HG02973 (cell line): Measurements from ENCODE around the gene HMGCR.
"Not testable (repeated sequence)": the region's sequence is repeated elsewhere in the genome, so short reads cannot be mapped to it uniquely, and the experiment has no call there.

Experiments
- ATAC-seq: cut with Tn5 transposase; IDR thresholded peaks from one replicate; pipeline ENCODE4 v1.9.1; 2021; ENCODE audit warnings: moderate library complexity; ENCODE audit not compliant: unreplicated experiment

The HMGCR gene

GRCh38 chr5:75336615-75337336 lies at the start of gene HMGCR:
TSS of gene HMGCR (plus strand) at chr5:75337220. CDS start at chr5:75342606, 5,386 bp downstream.
- peak; percentile 98 for ATAC-seq

GRCh38 chr5:75291844-75292243 lies 45.2 kb upstream of the HMGCR start:
- not testable (repeated sequence) for ATAC-seq

- ATAC-seq = no peak
Measured at GRCh38 chr5:75300084-75300483, 36.9 kb upstream of the HMGCR start.

- ATAC-seq = no peak
Measured at GRCh38 chr5:75303419-75303818, 33.6 kb upstream of the HMGCR start.

GRCh38 chr5:75304486-75304885 lies 32.5 kb upstream of the HMGCR start:
- not testable (repeated sequence) for ATAC-seq

- ATAC-seq = no peak
Measured at GRCh38 chr5:75306746-75307145, 30.3 kb upstream of the HMGCR start.

- no peak for ATAC-seq
Measured at GRCh38 chr5:75310212-75310611, 26.8 kb upstream of the HMGCR start.

- ATAC-seq = not testable (repeated sequence)
Measured at GRCh38 chr5:75319148-75319547, 17.9 kb upstream of the HMGCR start.

- no peak for ATAC-seq
Measured at GRCh38 chr5:75319638-75320037, 17.4 kb upstream of the HMGCR start.

- no peak for ATAC-seq
Measured at GRCh38 chr5:75320371-75320770, 16.6 kb upstream of the HMGCR start.

- ATAC-seq = no peak
Measured at GRCh38 chr5:75322066-75322465, 15.0 kb upstream of the HMGCR start.

GRCh38 chr5:75324791-75325190 lies 12.2 kb upstream of the HMGCR start:
- ATAC-seq = no peak

- no peak for ATAC-seq
Measured at GRCh38 chr5:75325242-75325641, 11.8 kb upstream of the HMGCR start.

- no peak for ATAC-seq
Measured at GRCh38 chr5:75330404-75330803, 6.6 kb upstream of the HMGCR start.

- ATAC-seq = no peak
Measured at GRCh38 chr5:75331095-75332090, 5.6 kb upstream of the HMGCR start.

GRCh38 chr5:75333759-75334158 lies 3.3 kb upstream of the HMGCR start:
- not testable (repeated sequence) for ATAC-seq

GRCh38 chr5:75334413-75334812 lies 2.6 kb upstream of the HMGCR start:
- not testable (repeated sequence) for ATAC-seq

GRCh38 chr5:75335486-75335885 lies 1.5 kb upstream of the HMGCR start:
- ATAC-seq = no peak

GRCh38 chr5:75335952-75336614 lies 937 bp upstream of the HMGCR start:
- no peak for ATAC-seq

GRCh38 chr5:75337366-75338021 lies 474 bp downstream of the HMGCR start:
- ATAC-seq = peak; percentile 5

- ATAC-seq = no peak
Measured at GRCh38 chr5:75338408-75338807, 1.4 kb downstream of the HMGCR start.
